OCI-LY7 (cell line): Measurements from ENCODE around the gene PODN.

Experiments
- CTCF ChIP-seq: fragments of 200-600 bp; sonication (generic); conservative IDR thresholded peaks from 2 replicates; pipeline ENCODE4 v1.5.1; 2014; ENCODE audit warnings: mild to moderate bottlenecking, antibody characterized with exemption, low read length, moderate library complexity, mixed read lengths
- EZH2phosphoT487 ChIP-seq: fragments of 200-600 bp; sonication (generic); IDR thresholded peaks from 2 replicates; pipeline ENCODE4 v1.6.1; 2018; ENCODE audit warnings: low read depth, borderline replicate concordance, mild to moderate bottlenecking, mixed run types, antibody characterized with exemption, low read length, moderate library complexity, mixed read lengths

GRCh38 chr1:53121319-53122172, 59.5 kb downstream of the PODN start:
- TF ChIP-seq CTCF (no peak), EZH2phosphoT487 (no peak)
